GM19035 (cell line): ENCODE data around the gene KRTAP5-3.
"Not testable (repeated sequence)": the region's sequence is repeated elsewhere in the genome, so short reads cannot be mapped to it uniquely, and the experiment has no call there.

ENCODE experiments used
- ATAC-seq: cut with Tn5 transposase; IDR thresholded peaks from one replicate; pipeline ENCODE4 v1.9.1; 2021; ENCODE audit not compliant: unreplicated experiment

The KRTAP5-3 gene

GRCh38 chr11:1622086-1622485, 13.8 kb upstream of the KRTAP5-3 start, which contains the start of gene KRTAP5-4:
Gene KRTAP5-4, minus strand, starts transcription at chr11:1622138. Its CDS starts 45 bp downstream, at chr11:1622093.
- no peak for ATAC-seq

- no peak for ATAC-seq
These were observed 11.2 kb upstream of the KRTAP5-3 start for GRCh38 chr11:1619449-1619848.

- ATAC-seq = no peak
These were observed 10.0 kb upstream of the KRTAP5-3 start for GRCh38 chr11:1618231-1618630.

- not testable (repeated sequence) for ATAC-seq
These were observed 362 bp downstream of the KRTAP5-3 start for GRCh38 chr11:1607901-1608300.

- not testable (repeated sequence) for ATAC-seq
These were observed 962 bp downstream of the KRTAP5-3 start for GRCh38 chr11:1607156-1607845.

GRCh38 chr11:1605923-1606322, 2.3 kb downstream of the KRTAP5-3 start:
- peak; percentile 75 for ATAC-seq

- ATAC-seq = no peak
These were observed 3.6 kb downstream of the KRTAP5-3 start for GRCh38 chr11:1604711-1605110.

- no peak for ATAC-seq
These were observed 4.1 kb downstream of the KRTAP5-3 start for GRCh38 chr11:1604181-1604580.

- ATAC-seq = no peak
These were observed 4.6 kb downstream of the KRTAP5-3 start for GRCh38 chr11:1603629-1604028.

GRCh38 chr11:1601663-1602062, 6.6 kb downstream of the KRTAP5-3 start:
- ATAC-seq = not testable (repeated sequence)

GRCh38 chr11:1600626-1601025, 7.6 kb downstream of the KRTAP5-3 start:
- no peak for ATAC-seq

GRCh38 chr11:1598816-1599215, 9.4 kb downstream of the KRTAP5-3 start:
- no peak for ATAC-seq

GRCh38 chr11:1598406-1598805, 9.9 kb downstream of the KRTAP5-3 start:
- ATAC-seq = not testable (repeated sequence)

- ATAC-seq = no peak
These were observed 10.3 kb downstream of the KRTAP5-3 start, which contains the start of gene KRTAP5-2 for GRCh38 chr11:1597994-1598380. Gene KRTAP5-2, minus strand, starts transcription at chr11:1598294. Its CDS starts 44 bp downstream, at chr11:1598250.

- no peak for ATAC-seq
These were observed 10.8 kb downstream of the KRTAP5-3 start for GRCh38 chr11:1597331-1597993.

- ATAC-seq = not testable (repeated sequence)
These were observed 11.6 kb downstream of the KRTAP5-3 start for GRCh38 chr11:1596576-1597121.

GRCh38 chr11:1595994-1596575, 12.2 kb downstream of the KRTAP5-3 start:
- ATAC-seq = not testable (repeated sequence)

GRCh38 chr11:1592628-1593027, 15.6 kb downstream of the KRTAP5-3 start:
- ATAC-seq = no peak

GRCh38 chr11:1589996-1590395, 18.3 kb downstream of the KRTAP5-3 start:
- ATAC-seq = no peak

GRCh38 chr11:1589191-1589963, 18.9 kb downstream of the KRTAP5-3 start:
- ATAC-seq = not testable (repeated sequence)

- no peak for ATAC-seq
These were observed 21.6 kb downstream of the KRTAP5-3 start for GRCh38 chr11:1586699-1587098.
